PC-3 (cell line): Measurements from ENCODE around the gene TMEM167A.

Experiments
- EZH2 ChIP-seq: fragments of 300-600 bp; sonication (generic); IDR thresholded peaks from one replicate; pipeline ENCODE4 v1.6.1; 2017; ENCODE audit warnings: antibody characterized with exemption, mild to moderate bottlenecking, low read length; ENCODE audit not compliant: unreplicated experiment
- EZH2phosphoT487 ChIP-seq: fragments of 300-600 bp; sonication (generic); IDR thresholded peaks from 2 replicates; pipeline ENCODE4 v1.6.1; 2018; ENCODE audit warnings: mild to moderate bottlenecking, antibody characterized with exemption, low read length, borderline replicate concordance
- TF ChIP-seq, protein P1 (sequence below): fragments of 300-600 bp; sonication (generic); conservative IDR thresholded peaks from 2 replicates; pipeline ENCODE4 v1.5.1; 2017; ENCODE audit warnings: antibody characterized with exemption, low read depth, mild to moderate bottlenecking, low read length

DNA sequence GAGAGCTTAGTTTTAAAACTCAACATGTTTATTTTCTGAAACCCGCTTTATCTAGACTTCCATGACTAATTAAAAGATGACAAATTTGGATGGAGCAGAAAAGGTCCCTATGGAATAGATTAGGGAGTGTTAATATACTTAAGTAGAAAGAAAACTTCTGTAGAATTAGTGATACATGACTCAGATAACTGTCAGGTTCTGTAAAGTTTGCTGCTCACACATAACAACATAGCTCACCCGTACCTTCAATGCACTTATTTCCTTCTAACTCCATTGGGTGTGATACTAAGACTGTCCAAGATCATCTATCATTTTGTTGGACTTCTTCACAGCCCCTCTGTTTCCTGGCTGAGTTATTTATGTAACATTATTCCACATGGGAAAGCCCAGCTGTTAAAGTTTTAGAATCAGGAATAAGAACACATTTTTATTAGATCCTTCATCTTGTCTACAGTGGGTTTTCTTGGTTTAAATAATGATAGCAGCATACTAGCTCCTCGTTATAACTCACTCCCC lies 27.8 kb downstream of the TMEM167A start:
- TF ChIP-seq, protein P1, sequence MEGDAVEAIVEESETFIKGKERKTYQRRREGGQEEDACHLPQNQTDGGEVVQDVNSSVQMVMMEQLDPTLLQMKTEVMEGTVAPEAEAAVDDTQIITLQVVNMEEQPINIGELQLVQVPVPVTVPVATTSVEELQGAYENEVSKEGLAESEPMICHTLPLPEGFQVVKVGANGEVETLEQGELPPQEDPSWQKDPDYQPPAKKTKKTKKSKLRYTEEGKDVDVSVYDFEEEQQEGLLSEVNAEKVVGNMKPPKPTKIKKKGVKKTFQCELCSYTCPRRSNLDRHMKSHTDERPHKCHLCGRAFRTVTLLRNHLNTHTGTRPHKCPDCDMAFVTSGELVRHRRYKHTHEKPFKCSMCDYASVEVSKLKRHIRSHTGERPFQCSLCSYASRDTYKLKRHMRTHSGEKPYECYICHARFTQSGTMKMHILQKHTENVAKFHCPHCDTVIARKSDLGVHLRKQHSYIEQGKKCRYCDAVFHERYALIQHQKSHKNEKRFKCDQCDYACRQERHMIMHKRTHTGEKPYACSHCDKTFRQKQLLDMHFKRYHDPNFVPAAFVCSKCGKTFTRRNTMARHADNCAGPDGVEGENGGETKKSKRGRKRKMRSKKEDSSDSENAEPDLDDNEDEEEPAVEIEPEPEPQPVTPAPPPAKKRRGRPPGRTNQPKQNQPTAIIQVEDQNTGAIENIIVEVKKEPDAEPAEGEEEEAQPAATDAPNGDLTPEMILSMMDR, result no peak
- TF ChIP-seq EZH2 (no peak), EZH2phosphoT487 (no peak)
